Activated CD8-positive, alpha-beta memory T cell treated with anti-CD3 and anti-CD28 coated beads, Interleukin-2, amount 10 ng/mL, durations not matched to agents 7 days and 5 days (primary cell): Measurements from ENCODE around the gene NPIPB13. TPM values are rescaled to one million over a fixed set of nuclear protein-coding genes. Genes with fewer than 3 reads are reported as not detected.

ENCODE experiments used
- total RNA-seq, 2 experiments: library from RNA; stranded (reverse); gene quantifications; one replicate each; pipeline ENCODE4 v1.2.3, GENCODE V29; 2021

NPIPB13 gene
- total RNA-seq, 2 experiments from 2014 or later = 12.8 to 23.8 TPM

Other genes with a start within 250 kb of the NPIPB13 start
- gene DOC2A, start 237.5 kb downstream of the NPIPB13 start, total RNA-seq = under 1 TPM in 1 of 2 experiments, not detected in 1; 0.49 TPM
- not detected for gene C16orf92, start 225.3 kb downstream of the NPIPB13 start, total RNA-seq
- 1 to 10 TPM; 1.6 to 6.5 TPM for gene TLCD3B, start 217.2 kb downstream of the NPIPB13 start, total RNA-seq
- 1,000 to 10,000 TPM; 1,292 to 1,318 TPM for gene ALDOA, start 182.7 kb downstream of the NPIPB13 start, total RNA-seq
- 100 to 1,000 TPM; 149 to 161 TPM for gene PPP4C, start 172.5 kb downstream of the NPIPB13 start, total RNA-seq
- gene TBX6, start 156.6 kb downstream of the NPIPB13 start, total RNA-seq = 1 to 10 TPM; 2.0 to 2.9 TPM
- 10 to 100 TPM; 47.2 to 47.8 TPM for gene YPEL3, start 152.3 kb downstream of the NPIPB13 start, total RNA-seq
- 10 to 100 TPM in 1 of 2 experiments, 1 to 10 TPM in 1; 8.1 to 19.5 TPM for gene GDPD3, start 134.9 kb downstream of the NPIPB13 start, total RNA-seq
- gene MAPK3, start 125.3 kb downstream of the NPIPB13 start, total RNA-seq = 10 to 100 TPM; 67.1 to 95.1 TPM
- 1,000 to 10,000 TPM; 1,639 to 1,875 TPM for gene CORO1A, start 64.9 kb downstream of the NPIPB13 start, total RNA-seq
- 100 to 1,000 TPM; 210 to 238 TPM for gene BOLA2B, start 54.8 kb downstream of the NPIPB13 start, total RNA-seq
- 100 to 1,000 TPM; 109 to 121 TPM for gene SLX1A, start 54.6 kb downstream of the NPIPB13 start, total RNA-seq
- 10 to 100 TPM; 23.4 to 29.6 TPM for gene SULT1A3, start 49.2 kb downstream of the NPIPB13 start, total RNA-seq
- gene CD2BP2, start 106.8 kb upstream of the NPIPB13 start, total RNA-seq = 10 to 100 TPM; 70.0 to 94.9 TPM
- 10 to 100 TPM; 84.1 to 87.3 TPM for gene TBC1D10B, start 122.0 kb upstream of the NPIPB13 start, total RNA-seq
- 1 to 10 TPM in 1 of 2 experiments, not detected in 1; 1.0 TPM for gene MYL11, start 126.3 kb upstream of the NPIPB13 start, total RNA-seq
- gene SEPTIN1, start 134.1 kb upstream of the NPIPB13 start, total RNA-seq = 100 to 1,000 TPM; 259 to 278 TPM
- 10 to 100 TPM; 13.7 to 15.6 TPM for gene ZNF48, start 146.9 kb upstream of the NPIPB13 start, total RNA-seq
- gene ZNF771, start 159.1 kb upstream of the NPIPB13 start, total RNA-seq = 1 to 10 TPM; 4.9 to 5.4 TPM
- gene DCTPP1, start 181.6 kb upstream of the NPIPB13 start, total RNA-seq = 100 to 1,000 TPM in 1 of 2 experiments, 10 to 100 TPM in 1; 72.0 to 108 TPM
- 10 to 100 TPM; 63.3 to 92.9 TPM for gene SEPHS2, start 197.4 kb upstream of the NPIPB13 start, total RNA-seq
- 100 to 1,000 TPM; 566 to 685 TPM for gene ITGAL, start 224.3 kb upstream of the NPIPB13 start, total RNA-seq